Germinal center (tissue), 1 donor: ENCODE measurements around the gene OLA1.
"Not testable (repeated sequence)": the region's sequence is repeated elsewhere in the genome, so short reads cannot be mapped to it uniquely, and the experiment has no call there.

Experiments
- DNase-seq: peaks from one replicate; pipeline ENCODE4 v3.0.0; 2012; ENCODE audit warnings: mixed read lengths, low spot score

OLA1 gene

GRCh38 chr2:174248187-174248997 lies at the start of gene OLA1:
Gene OLA1, minus strand, starts transcription at chr2:174248532. Its CDS starts 1,717 bp downstream, at chr2:174246815.
- DNase-seq, result peak; percentile 99

- no peak for DNase-seq
These were observed 44.6 kb upstream of the OLA1 start for GRCh38 chr2:174292908-174293307.

- no peak for DNase-seq
These were observed 37.8 kb upstream of the OLA1 start for GRCh38 chr2:174286172-174286571.

GRCh38 chr2:174282441-174282840 lies 34.1 kb upstream of the OLA1 start:
- DNase-seq, result no peak

- DNase-seq, result no peak
These were observed 33.4 kb upstream of the OLA1 start for GRCh38 chr2:174281736-174282135.

GRCh38 chr2:174280596-174280995 lies 32.3 kb upstream of the OLA1 start:
- DNase-seq, result no peak

- not testable (repeated sequence) for DNase-seq
These were observed 21.9 kb upstream of the OLA1 start for GRCh38 chr2:174270263-174270662.

- no peak for DNase-seq
These were observed 18.0 kb upstream of the OLA1 start for GRCh38 chr2:174266288-174266687.

- DNase-seq, result no peak
These were observed 15.7 kb upstream of the OLA1 start for GRCh38 chr2:174263997-174264396.

- DNase-seq, result no peak
These were observed 11.6 kb upstream of the OLA1 start for GRCh38 chr2:174259981-174260380.

GRCh38 chr2:174254267-174254666 lies 5.9 kb upstream of the OLA1 start:
- no peak for DNase-seq

GRCh38 chr2:174248998-174249592 lies 763 bp upstream of the OLA1 start:
- DNase-seq, result no peak

GRCh38 chr2:174247474-174248186 lies 702 bp downstream of the OLA1 start:
- peak; percentile 10 for DNase-seq

GRCh38 chr2:174246944-174247381 lies 1.4 kb downstream of the OLA1 start:
- DNase-seq, result no peak

GRCh38 chr2:174245628-174246027 lies 2.7 kb downstream of the OLA1 start:
- DNase-seq, result not testable (repeated sequence)

GRCh38 chr2:174245065-174245464 lies 3.3 kb downstream of the OLA1 start:
- DNase-seq, result no peak

- no peak for DNase-seq
These were observed 4.5 kb downstream of the OLA1 start for GRCh38 chr2:174243812-174244211.

GRCh38 chr2:174240097-174240496 lies 8.2 kb downstream of the OLA1 start:
- DNase-seq, result no peak

- DNase-seq, result no peak
These were observed 11.9 kb downstream of the OLA1 start for GRCh38 chr2:174236429-174236828.

- no peak for DNase-seq
These were observed 12.7 kb downstream of the OLA1 start for GRCh38 chr2:174235680-174236079.

- DNase-seq, result no peak
These were observed 14.5 kb downstream of the OLA1 start for GRCh38 chr2:174233771-174234275.

GRCh38 chr2:174227748-174228147 lies 20.6 kb downstream of the OLA1 start:
- DNase-seq, result no peak
